Measurements from ENCODE around the gene DNM3. TPM values are rescaled to one million over a fixed set of nuclear protein-coding genes. Genes with fewer than 3 reads are reported as not detected.
A peak's percentile ranks its signal among the peaks of the same experiment; 100 is the strongest.
"Not testable (repeated sequence)": the region's sequence is repeated elsewhere in the genome, so short reads cannot be mapped to it uniquely, and the experiment has no call there.

Gene DNM3
- total RNA-seq, 1 experiment from 2014 or later: 0.23 TPM

GRCh38 chr1:172024516-172024915, 183.2 kb downstream of the DNM3 start:
- no peak for DNase-seq (ENCODE audit: low read depth)

- not testable (repeated sequence) for DNase-seq (ENCODE audit: low read depth)
Observed at GRCh38 chr1:172024944-172025738, 183.8 kb downstream of the DNM3 start.

GRCh38 chr1:172040466-172040865, 199.2 kb downstream of the DNM3 start:
- DNase-seq (ENCODE audit: low read depth): peak; percentile 49

GRCh38 chr1:172041102-172041501, 199.8 kb downstream of the DNM3 start:
- DNase-seq (ENCODE audit: low read depth): no peak

GRCh38 chr1:172041742-172042141, 200.4 kb downstream of the DNM3 start:
- peak; percentile 35 for DNase-seq (ENCODE audit: low read depth)

GRCh38 chr1:172043900-172044299, 202.6 kb downstream of the DNM3 start:
- no peak for DNase-seq (ENCODE audit: low read depth)

DNA sequence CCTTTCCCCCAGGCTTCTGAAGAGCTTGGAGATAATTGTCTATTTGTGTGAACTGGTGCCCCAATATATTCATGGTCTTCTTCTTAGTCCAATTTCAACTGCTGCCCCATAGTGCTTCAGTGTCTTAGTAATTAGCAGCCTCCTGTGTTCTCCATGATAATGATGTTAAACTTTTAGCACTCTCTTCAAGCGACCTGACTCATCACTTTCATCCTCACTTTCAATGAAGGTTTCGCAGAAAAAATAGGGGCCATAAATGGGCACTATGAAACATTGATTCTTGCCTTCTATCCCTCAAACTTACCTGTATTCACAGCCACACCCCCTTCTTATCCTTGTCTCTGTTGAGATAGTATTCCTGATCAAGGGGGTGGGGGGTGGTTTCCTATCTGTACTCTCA, 210.6 kb downstream of the DNM3 start:
- DNase-seq (ENCODE audit: low read depth): no peak

GRCh38 chr1:172054172-172054571, 212.9 kb downstream of the DNM3 start:
- DNase-seq (ENCODE audit: low read depth): peak; percentile 47

DNA sequence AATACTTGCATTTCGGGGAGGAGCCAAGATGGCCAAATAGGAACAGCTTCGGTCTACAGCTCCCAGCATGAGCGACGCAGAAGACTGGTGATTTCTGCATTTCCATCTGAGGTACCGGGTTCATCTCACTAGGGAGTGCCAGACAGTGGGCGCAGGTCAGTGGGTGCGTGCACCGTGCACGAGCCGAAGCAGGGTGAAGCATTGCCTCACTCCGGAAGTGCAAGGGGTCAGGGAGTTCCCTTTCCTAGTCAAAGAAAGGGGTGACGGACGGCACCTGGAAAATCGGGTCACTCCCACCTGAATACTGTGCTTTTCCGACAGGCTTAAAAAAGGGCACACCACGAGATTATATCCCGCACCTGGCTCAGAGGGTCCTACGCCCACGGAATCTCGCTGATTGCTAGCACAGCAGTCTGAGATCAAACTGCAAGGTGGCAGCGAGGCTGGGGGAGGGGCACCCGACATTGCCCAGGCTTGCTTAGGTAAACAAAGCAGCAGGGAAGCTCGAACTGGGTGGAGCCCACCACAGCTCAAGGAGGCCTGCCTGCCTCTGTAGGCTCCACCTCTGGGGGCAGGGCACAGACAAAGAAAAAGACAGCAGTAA, 214.6 kb downstream of the DNM3 start:
- not testable (repeated sequence) for DNase-seq (ENCODE audit: low read depth)

- DNase-seq (ENCODE audit: low read depth): no peak
Observed at GRCh38 chr1:172068334-172068733, 227.0 kb downstream of the DNM3 start.

- peak; percentile 20 for DNase-seq (ENCODE audit: low read depth)
Observed at GRCh38 chr1:172069051-172069450, 227.8 kb downstream of the DNM3 start.

GRCh38 chr1:172069534-172069933, 228.2 kb downstream of the DNM3 start:
- DNase-seq (ENCODE audit: low read depth): peak; percentile 73

- peak; percentile 2 for DNase-seq (ENCODE audit: low read depth)
Observed at GRCh38 chr1:172070055-172070454, 228.8 kb downstream of the DNM3 start.

- DNase-seq (ENCODE audit: low read depth): no peak
Observed at GRCh38 chr1:172071746-172072145, 230.4 kb downstream of the DNM3 start.

- not testable (repeated sequence) for DNase-seq (ENCODE audit: low read depth)
Observed at GRCh38 chr1:172079859-172080258, 238.6 kb downstream of the DNM3 start.

GRCh38 chr1:172083191-172083590, 241.9 kb downstream of the DNM3 start:
- no peak for DNase-seq (ENCODE audit: low read depth)

- no peak for DNase-seq (ENCODE audit: low read depth)
Observed at GRCh38 chr1:172084876-172085275, 243.6 kb downstream of the DNM3 start.

DNA sequence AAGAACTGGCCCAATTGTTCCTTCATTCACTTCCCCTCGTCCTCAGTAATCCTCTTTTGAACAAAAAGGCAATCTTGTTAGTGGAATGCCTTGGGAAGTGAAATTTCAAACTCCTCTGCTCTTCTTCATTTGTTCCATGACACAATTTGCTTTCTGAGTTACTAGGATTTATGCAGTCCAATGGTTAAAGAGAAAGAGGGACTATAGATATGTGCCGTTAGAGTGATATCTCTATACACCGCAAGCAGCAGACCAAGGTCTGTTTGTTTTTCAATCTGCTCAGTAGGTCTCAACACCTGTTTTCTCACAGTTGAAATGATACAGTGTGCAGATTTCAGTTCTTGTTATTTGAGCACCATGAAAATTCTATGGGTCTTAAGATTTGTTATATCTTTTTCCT, 244.0 kb downstream of the DNM3 start:
- DNase-seq (ENCODE audit: low read depth): no peak

- no peak for DNase-seq (ENCODE audit: low read depth)
Observed at GRCh38 chr1:172086137-172086536, 244.8 kb downstream of the DNM3 start.

DNA sequence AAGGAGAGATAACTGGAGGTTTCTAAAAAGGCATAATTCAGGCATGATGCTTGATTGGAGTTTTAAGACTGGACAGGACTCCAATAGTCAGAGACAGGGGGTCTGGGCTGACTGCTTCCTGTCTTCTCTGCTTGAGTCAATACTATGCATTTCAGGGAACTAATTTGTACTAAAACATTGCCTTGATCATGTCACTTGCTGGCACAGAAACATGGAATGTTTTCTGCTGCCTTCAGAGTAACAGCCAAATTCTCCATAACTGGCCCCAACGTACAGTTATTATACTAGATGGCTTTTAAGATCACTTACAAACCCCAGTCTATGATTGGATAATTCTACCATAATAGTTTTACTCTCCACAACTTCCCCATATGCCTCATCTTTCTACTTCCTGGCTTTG, 247.0 kb downstream of the DNM3 start:
- no peak for DNase-seq (ENCODE audit: low read depth)

DNA sequence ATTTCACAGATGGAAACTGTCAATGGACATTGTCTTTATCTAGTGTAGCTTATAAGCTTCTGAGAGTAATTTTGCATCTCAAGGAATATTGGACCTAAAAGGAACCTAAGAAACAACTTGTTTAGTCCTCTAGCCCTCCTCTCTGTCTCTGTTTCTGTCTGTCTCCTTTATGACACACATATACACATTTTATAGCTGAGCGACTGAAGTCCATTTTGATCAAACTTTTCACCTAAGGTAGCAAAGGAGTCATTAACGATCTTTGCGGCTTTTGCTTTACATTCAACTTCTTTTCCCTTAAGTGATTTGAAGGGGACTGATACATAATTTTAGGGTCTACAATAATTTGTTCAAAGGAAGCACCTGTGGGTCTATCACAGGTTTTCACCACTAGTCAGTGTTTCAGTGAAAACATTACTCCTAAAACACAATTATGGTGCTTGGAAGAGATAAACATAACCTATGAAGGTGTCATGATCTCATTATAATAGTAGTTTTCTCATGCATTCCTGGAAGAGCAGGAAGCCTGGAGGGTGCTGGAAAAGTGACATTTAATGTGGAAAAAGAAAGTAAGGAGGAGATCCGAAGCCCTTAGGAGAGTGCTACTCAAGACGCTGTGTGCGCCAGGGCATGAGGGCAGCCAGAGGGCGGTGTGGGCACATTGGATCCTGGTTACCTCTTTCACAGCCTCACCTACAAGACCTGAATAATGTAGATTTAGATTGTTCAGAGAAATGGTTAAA, 248.6 kb downstream of the DNM3 start:
- peak; percentile 54 for DNase-seq (ENCODE audit: low read depth)

- DNase-seq (ENCODE audit: low read depth): no peak
Observed at GRCh38 chr1:172090511-172090817, 249.2 kb downstream of the DNM3 start.

GRCh38 chr1:172095846-172096245, 254.5 kb downstream of the DNM3 start:
- DNase-seq (ENCODE audit: low read depth): no peak

Data from LHCN-M2 (cell line).